Measurements from ENCODE around the gene SUCLG2. TPM values are rescaled to one million over a fixed set of nuclear protein-coding genes. Genes with fewer than 3 reads are reported as not detected.
A peak's percentile ranks its signal among the peaks of the same experiment; 100 is the strongest.

Gene SUCLG2
- polyA plus RNA-seq, 1 donor (not counting 4 experiments of a cell fraction or from before 2014, with no cell fraction given) = 26.7 TPM

DNA sequence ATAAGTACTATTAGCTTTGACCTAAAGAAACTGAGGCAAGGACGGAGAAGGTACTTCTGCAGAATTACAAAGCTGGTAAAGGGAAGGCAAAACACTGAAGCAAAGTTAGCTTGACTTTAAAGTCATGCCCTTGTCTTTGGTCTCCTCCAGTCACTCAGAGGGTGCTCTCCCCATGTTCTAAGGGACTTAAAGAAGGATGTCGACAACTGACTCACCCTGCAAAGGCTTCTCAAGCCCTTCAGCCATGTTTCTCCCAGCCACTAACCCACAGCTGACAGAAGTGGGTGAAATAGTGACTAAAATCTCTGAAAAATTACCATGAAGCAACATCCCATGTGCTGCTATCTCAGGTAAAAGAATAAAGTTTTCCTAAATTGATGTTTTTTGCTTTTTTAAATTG lies 46.4 kb downstream of the SUCLG2 start:
- no peak overlapping the region for H3K4me2 ChIP-seq (ENCODE audit: control insufficient read depth, extremely low read depth, insufficient read depth, low read depth, low read length)
- no peak overlapping the region for H2AFZ ChIP-seq (ENCODE audit: control insufficient read depth, low read length)
- dilution Hi-C loops (cut with MboI; ENCODE audit: extremely low pct_ligation_motif_present, low sequenced_read_pairs) = no loop called here
- no peaks in the 10 kb centered on the region for H3K27me3 ChIP-seq (ENCODE audit: control insufficient read depth, extremely low read depth, insufficient read depth, low read length)
- H3K36me3 ChIP-seq (ENCODE audit: control insufficient read depth in 2 of 2, extremely low read depth in 1 of 2, insufficient read depth in 2 of 2, low read length in 2 of 2) = peaks cover 2 to 12% of the 10 kb centered on the region in 2 experiments
- H3K9ac ChIP-seq (ENCODE audit: control insufficient read depth, extremely low read depth, insufficient read depth, low read length) = no peak overlapping the region
- no peak for DNase-seq (ENCODE audit: low read depth, low spot score)
- H3K9me1 ChIP-seq (ENCODE audit: control insufficient read depth, extremely low read depth, insufficient read depth, low read length) = no peaks in the 10 kb centered on the region
- H3K9me3 ChIP-seq (ENCODE audit: control insufficient read depth, low read depth, low read length) = no peaks in the 10 kb centered on the region
- no peaks in the 10 kb centered on the region for H4K20me1 ChIP-seq (ENCODE audit: control insufficient read depth, extremely low read depth, insufficient read depth, low read length)
- peaks cover 2% of the 10 kb centered on the region for H3K79me2 ChIP-seq (ENCODE audit: control insufficient read depth, insufficient read depth, low read length)
- no peak overlapping the region for H3K27ac ChIP-seq (ENCODE audit: control insufficient read depth, insufficient read depth, low read length)
- peak; percentile 17 for FAIRE-seq
- H3K4me1 ChIP-seq (ENCODE audit: control insufficient read depth, extremely low read depth, insufficient read depth, low read length) = peaks cover 14% of the 10 kb centered on the region
- no peak overlapping the region for H3K4me3 ChIP-seq (ENCODE audit: control insufficient read depth in 2 of 3, extremely low read depth in 1 of 3, insufficient read depth in 2 of 3, low read depth in 1 of 3, low read length in 3 of 3)
- TF ChIP-seq EZH2 (IDR thresholded peaks at IDR 0.05; ENCODE audit: low read length) = no peak
- TF ChIP-seq, protein P1, sequence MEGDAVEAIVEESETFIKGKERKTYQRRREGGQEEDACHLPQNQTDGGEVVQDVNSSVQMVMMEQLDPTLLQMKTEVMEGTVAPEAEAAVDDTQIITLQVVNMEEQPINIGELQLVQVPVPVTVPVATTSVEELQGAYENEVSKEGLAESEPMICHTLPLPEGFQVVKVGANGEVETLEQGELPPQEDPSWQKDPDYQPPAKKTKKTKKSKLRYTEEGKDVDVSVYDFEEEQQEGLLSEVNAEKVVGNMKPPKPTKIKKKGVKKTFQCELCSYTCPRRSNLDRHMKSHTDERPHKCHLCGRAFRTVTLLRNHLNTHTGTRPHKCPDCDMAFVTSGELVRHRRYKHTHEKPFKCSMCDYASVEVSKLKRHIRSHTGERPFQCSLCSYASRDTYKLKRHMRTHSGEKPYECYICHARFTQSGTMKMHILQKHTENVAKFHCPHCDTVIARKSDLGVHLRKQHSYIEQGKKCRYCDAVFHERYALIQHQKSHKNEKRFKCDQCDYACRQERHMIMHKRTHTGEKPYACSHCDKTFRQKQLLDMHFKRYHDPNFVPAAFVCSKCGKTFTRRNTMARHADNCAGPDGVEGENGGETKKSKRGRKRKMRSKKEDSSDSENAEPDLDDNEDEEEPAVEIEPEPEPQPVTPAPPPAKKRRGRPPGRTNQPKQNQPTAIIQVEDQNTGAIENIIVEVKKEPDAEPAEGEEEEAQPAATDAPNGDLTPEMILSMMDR (optimal IDR thresholded peaks at IDR 0.05 in 1 of 3, IDR thresholded peaks at IDR 0.05 in 1 of 3, conservative IDR thresholded peaks at IDR 0.05 in 1 of 3; ENCODE audit: extremely low read depth in 1 of 3, insufficient read depth in 2 of 3, low read length in 3 of 3) = no peak

DNA sequence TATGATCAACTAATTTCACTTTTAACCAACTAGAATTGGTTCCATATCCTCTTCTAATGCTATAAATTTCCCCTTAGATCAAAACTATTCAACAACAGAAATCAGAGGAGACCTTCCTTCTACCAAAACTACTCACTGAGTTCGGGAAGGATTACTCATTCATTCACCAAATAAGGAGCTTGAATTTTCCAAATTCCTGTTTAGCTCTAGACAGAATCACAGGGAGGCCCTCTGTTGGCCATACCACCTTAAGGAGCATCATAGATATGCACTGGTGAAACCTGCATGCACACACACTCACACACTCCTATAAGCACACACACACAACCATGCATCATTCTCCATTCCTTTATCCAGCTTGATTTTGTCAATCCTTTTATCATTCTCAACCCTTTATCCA lies 49.0 kb downstream of the SUCLG2 start:
- dilution Hi-C loops (cut with MboI; ENCODE audit: extremely low pct_ligation_motif_present, low sequenced_read_pairs) = no loop called here
- Histone ChIP-seq H3K27ac (ENCODE audit: control insufficient read depth, insufficient read depth, low read length) (no peak overlapping the region), H3K9me1 (ENCODE audit: control insufficient read depth, extremely low read depth, insufficient read depth, low read length) (no peaks in the 10 kb centered on the region), H3K9me3 (ENCODE audit: control insufficient read depth, low read depth, low read length) (no peaks in the 10 kb centered on the region), H3K9ac (ENCODE audit: control insufficient read depth, extremely low read depth, insufficient read depth, low read length) (no peak overlapping the region), H3K36me3 (ENCODE audit: control insufficient read depth in 2 of 2, extremely low read depth in 1 of 2, insufficient read depth in 2 of 2, low read length in 2 of 2) (peaks cover 2 to 12% of the 10 kb centered on the region in 2 experiments), H3K27me3 (ENCODE audit: control insufficient read depth, extremely low read depth, insufficient read depth, low read length) (no peaks in the 10 kb centered on the region), H3K79me2 (ENCODE audit: control insufficient read depth, insufficient read depth, low read length) (peaks cover 3% of the 10 kb centered on the region), H3K4me3 (ENCODE audit: control insufficient read depth in 2 of 3, extremely low read depth in 1 of 3, insufficient read depth in 2 of 3, low read depth in 1 of 3, low read length in 3 of 3) (no peak overlapping the region), H3K4me2 (ENCODE audit: control insufficient read depth, extremely low read depth, insufficient read depth, low read depth, low read length) (no peak overlapping the region), H3K4me1 (ENCODE audit: control insufficient read depth, extremely low read depth, insufficient read depth, low read length) (peaks cover 8% of the 10 kb centered on the region), H2AFZ (ENCODE audit: control insufficient read depth, low read length) (no peak overlapping the region), H4K20me1 (ENCODE audit: control insufficient read depth, extremely low read depth, insufficient read depth, low read length) (no peaks in the 10 kb centered on the region)
- TF ChIP-seq, protein P1 (optimal IDR thresholded peaks at IDR 0.05 in 1 of 3, IDR thresholded peaks at IDR 0.05 in 1 of 3, conservative IDR thresholded peaks at IDR 0.05 in 1 of 3; ENCODE audit: extremely low read depth in 1 of 3, insufficient read depth in 2 of 3, low read length in 3 of 3) = peak in 2 of 3 experiments; percentile 25 to 54
- TF ChIP-seq EZH2 (IDR thresholded peaks at IDR 0.05; ENCODE audit: low read length) = no peak
- FAIRE-seq (no peak), DNase-seq (ENCODE audit: low read depth, low spot score) (no peak)
